Caco-2 (cell line): Measurements from ENCODE around the gene SLC2A9. TPM values are rescaled to one million over a fixed set of nuclear protein-coding genes. Genes with fewer than 3 reads are reported as not detected.

Experiments used
- BruUV-seq: library from RNA; stranded (reverse); fragments of 400-500 nt; replicated peaks from 2 replicates; lab custom pipeline; 2021; lab: Mats Ljungman, UMichigan
- CTCF ChIA-PET: fragments of 300-600 bp; sonication (Branson Sonifier 250); formaldehyde crosslinking; loops from one replicate; lab custom pipeline; 2022; ENCODE audit warnings: antibody characterized with exemption; lab: Charles Lee
- POLR2A ChIA-PET: fragments of 300-600 bp; sonication (Branson Sonifier 250); formaldehyde crosslinking; loops from one replicate; lab custom pipeline; 2022; ENCODE audit warnings: antibody characterized with exemption; lab: Charles Lee
- DNase-seq, 2 experiments: peaks; one replicate each; pipeline versions ENCODE4 v3.0.0 to v3.0.0-alpha.2; 2020 to 2022
- H3K27me3 ChIP-seq: replicated peaks from 2 replicates; pipeline ENCODE4 v1.6.0; 2011; ENCODE audit warnings: low read length; ENCODE audit not compliant: control insufficient read depth, insufficient read depth
- H3K36me3 ChIP-seq: 2 replicates; pipeline ENCODE4 v1.5.1; 2011; ENCODE audit warnings: low read length; ENCODE audit not compliant: control insufficient read depth, insufficient read depth
- H3K4me1 ChIP-seq: fragments of 250-450 bp; sonication (Bioruptor Pico); 2 replicates; pipeline ENCODE4 v1.5.1; 2020; ENCODE audit warnings: mild to moderate bottlenecking
- H3K4me3 ChIP-seq: 2 replicates; pipeline ENCODE4 v1.5.1; 2011; ENCODE audit warnings: low read depth, mild to moderate bottlenecking, control low read depth, low read length
- H3K9me3 ChIP-seq: fragments of 250-450 bp; sonication (Bioruptor Pico); 2 replicates; pipeline ENCODE4 v1.5.1; 2020; ENCODE audit warnings: mild to moderate bottlenecking, moderate library complexity
- H3K27ac Mint-ChIP-seq: one replicate; pipeline ENCODE4 v1.8.0; 2022; ENCODE audit warnings: mixed read lengths; ENCODE audit not compliant: unreplicated experiment
- H3K27me3 Mint-ChIP-seq: one replicate; pipeline ENCODE4 v1.8.0; 2022; ENCODE audit warnings: mixed read lengths; ENCODE audit not compliant: insufficient read depth, unreplicated experiment
- H3K36me3 Mint-ChIP-seq: one replicate; pipeline ENCODE4 v1.8.0; 2022; ENCODE audit warnings: mild to moderate bottlenecking, mixed read lengths; ENCODE audit not compliant: insufficient read depth, unreplicated experiment
- H3K4me1 Mint-ChIP-seq: one replicate; pipeline ENCODE4 v1.8.0; 2022; ENCODE audit warnings: low read depth, mixed read lengths; ENCODE audit not compliant: unreplicated experiment
- H3K4me3 Mint-ChIP-seq: one replicate; pipeline ENCODE4 v1.8.0; 2022; ENCODE audit warnings: mild to moderate bottlenecking, moderate library complexity, mixed read lengths; ENCODE audit not compliant: unreplicated experiment
- H3K9me3 Mint-ChIP-seq: one replicate; pipeline ENCODE4 v1.8.0; 2022; ENCODE audit warnings: mixed read lengths; ENCODE audit not compliant: unreplicated experiment
- intact Hi-C: fragments of 100-400 bp; cut with micrococcal nuclease; formaldehyde crosslinking; loops from one replicate; pipeline ENCODE4 v1.10.0; 2022; ENCODE audit not compliant: unreplicated experiment
- total RNA-seq: library from RNA; stranded (reverse); gene quantifications from 2 replicates; pipeline ENCODE4 v1.2.3, GENCODE V29; 2022
- TF ChIP-seq, protein P1 (sequence below), 2 experiments: fragments of 200-600 bp in 1 of 2; IDR thresholded peaks; 1 replicate in 1 of 2; 2 replicates in 1 of 2; pipeline versions ENCODE4 v1.5.1 to v1.8.0; 2011 to 2022; ENCODE audit warnings: antibody characterized with exemption in 1 of 2, control low read depth in 1 of 2, inconsistent platforms in 1 of 2, low read depth in 1 of 2, low read length in 1 of 2, mild to moderate bottlenecking in 1 of 2, moderate library complexity in 1 of 2; ENCODE audit not compliant: insufficient read depth in 1 of 2, severe bottlenecking in 1 of 2, unreplicated experiment in 1 of 2

SLC2A9 gene
- total RNA-seq, 1 experiment from 2014 or later = 21.0 TPM

- Mint-ChIP-seq H3K9me3 (no peaks in the 10 kb centered on the region), H3K4me1 (peaks cover 45% of the 10 kb centered on the region), H3K27me3 (no peaks in the 10 kb centered on the region), H3K27ac (peak overlapping the region; percentile 92), H3K36me3 (peaks cover 35% of the 10 kb centered on the region), H3K4me3 (peak overlapping the region; percentile 82)
- POLR2A ChIA-PET = interaction anchor here (0.6 kb wide), 1 partner anchor 98 kb away, joined by 4 read pairs; the partner anchor contains the start of gene WDR1
- Histone ChIP-seq H3K4me1 (peaks cover 64% of the 10 kb centered on the region), H3K9me3 (peaks cover 4% of the 10 kb centered on the region; the same call in 1 of the 2 replicates), H3K36me3 (no peaks in the 10 kb centered on the region; the same call in 1 of the 2 replicates), H3K4me3 (peak overlapping the region; percentile 55), H3K27me3 (no peaks in the 10 kb centered on the region)
- TF ChIP-seq, protein P1, sequence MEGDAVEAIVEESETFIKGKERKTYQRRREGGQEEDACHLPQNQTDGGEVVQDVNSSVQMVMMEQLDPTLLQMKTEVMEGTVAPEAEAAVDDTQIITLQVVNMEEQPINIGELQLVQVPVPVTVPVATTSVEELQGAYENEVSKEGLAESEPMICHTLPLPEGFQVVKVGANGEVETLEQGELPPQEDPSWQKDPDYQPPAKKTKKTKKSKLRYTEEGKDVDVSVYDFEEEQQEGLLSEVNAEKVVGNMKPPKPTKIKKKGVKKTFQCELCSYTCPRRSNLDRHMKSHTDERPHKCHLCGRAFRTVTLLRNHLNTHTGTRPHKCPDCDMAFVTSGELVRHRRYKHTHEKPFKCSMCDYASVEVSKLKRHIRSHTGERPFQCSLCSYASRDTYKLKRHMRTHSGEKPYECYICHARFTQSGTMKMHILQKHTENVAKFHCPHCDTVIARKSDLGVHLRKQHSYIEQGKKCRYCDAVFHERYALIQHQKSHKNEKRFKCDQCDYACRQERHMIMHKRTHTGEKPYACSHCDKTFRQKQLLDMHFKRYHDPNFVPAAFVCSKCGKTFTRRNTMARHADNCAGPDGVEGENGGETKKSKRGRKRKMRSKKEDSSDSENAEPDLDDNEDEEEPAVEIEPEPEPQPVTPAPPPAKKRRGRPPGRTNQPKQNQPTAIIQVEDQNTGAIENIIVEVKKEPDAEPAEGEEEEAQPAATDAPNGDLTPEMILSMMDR (IDR thresholded peaks at IDR 0.05; ENCODE audit: insufficient read depth in 1 of 2, low read depth in 1 of 2, low read length in 1 of 2, severe bottlenecking in 1 of 2, unreplicated experiment in 1 of 2) = peak; percentile 95
- BruUV-seq = TSS peak; percentile 91
- DNase-seq = peak; percentile 93 to 94
- intact Hi-C loops = loop anchor here (1.0 to 5.0 kb wide), 4 partner anchors 44 to 322 kb away; partner anchors contain the start of gene WDR1
- CTCF ChIA-PET = interaction anchor here (0.6 to 1.3 kb wide), 5 partner anchors 14 to 328 kb away, joined by 3 to 13 read pairs (median 4); no protein-coding TSS in a partner anchor
Observed at GRCh38 chr4:10018818-10019461, 2.4 kb downstream of the SLC2A9 start.

DNA sequence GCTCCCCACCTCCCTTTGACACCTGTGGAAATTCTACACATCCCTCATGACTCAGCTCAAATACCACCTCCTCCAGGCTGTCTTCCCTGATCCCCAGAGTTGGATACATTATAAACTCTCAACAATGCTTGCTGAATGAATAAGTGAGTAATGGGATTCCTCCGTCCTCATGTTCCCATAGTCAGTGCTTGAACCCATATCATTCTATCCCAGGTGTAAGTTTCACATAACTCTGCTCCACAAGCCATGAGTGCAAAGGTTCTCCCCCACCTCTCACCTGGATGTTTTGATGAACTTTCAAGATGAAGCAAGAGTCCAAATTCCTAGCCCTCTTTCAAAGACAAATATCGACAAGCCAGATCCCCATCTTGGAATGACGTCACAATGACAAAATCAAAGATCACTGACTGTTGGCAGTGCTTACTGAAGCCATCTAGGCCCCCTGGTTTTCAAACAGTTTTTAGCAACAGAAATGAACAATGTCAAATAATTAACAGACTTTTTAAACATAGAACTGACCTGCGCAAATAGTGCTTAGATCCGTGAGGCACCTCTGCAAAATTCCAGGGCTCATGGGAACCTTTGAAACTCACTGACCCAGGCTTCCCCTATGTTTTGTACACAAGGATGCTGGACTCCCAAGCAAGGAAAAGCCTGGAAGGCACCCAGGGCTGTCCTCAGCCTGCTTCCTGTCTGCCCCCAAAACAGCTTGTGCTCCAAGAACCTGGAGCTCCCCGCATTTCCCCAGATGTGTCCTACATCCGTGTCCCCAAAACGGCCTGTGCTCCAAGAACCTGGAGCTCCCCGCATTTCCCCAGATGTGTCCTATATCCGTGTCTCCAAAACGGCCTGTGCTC lies 4.0 kb downstream of the SLC2A9 start:
- Mint-ChIP-seq H3K9me3 (no peaks in the 10 kb centered on the region), H3K36me3 (peaks cover 35% of the 10 kb centered on the region), H3K27ac (peak overlapping the region; percentile 92), H3K4me1 (peaks cover 29% of the 10 kb centered on the region), H3K4me3 (peak overlapping the region; percentile 31), H3K27me3 (no peaks in the 10 kb centered on the region)
- POLR2A ChIA-PET = no interaction called here
- TF ChIP-seq, protein P1 (IDR thresholded peaks at IDR 0.05; ENCODE audit: insufficient read depth in 1 of 2, low read depth in 1 of 2, low read length in 1 of 2, severe bottlenecking in 1 of 2, unreplicated experiment in 1 of 2) = no peak
- Histone ChIP-seq H3K36me3 (no peaks in the 10 kb centered on the region; the same call in 1 of the 2 replicates), H3K4me1 (peaks cover 47% of the 10 kb centered on the region), H3K9me3 (peaks cover 4% of the 10 kb centered on the region; the same call in 1 of the 2 replicates), H3K4me3 (no peak overlapping the region), H3K27me3 (no peaks in the 10 kb centered on the region)
- CTCF ChIA-PET = interaction anchor here (0.7 kb wide), 1 partner anchor 53 kb away, joined by 5 read pairs; no protein-coding TSS in a partner anchor
- intact Hi-C loops = loop anchor here (1.0 to 5.0 kb wide), 4 partner anchors 28 to 320 kb away; no protein-coding TSS in a partner anchor
- no TSS peak for BruUV-seq
- peak; percentile 71 to 76 for DNase-seq

DNA sequence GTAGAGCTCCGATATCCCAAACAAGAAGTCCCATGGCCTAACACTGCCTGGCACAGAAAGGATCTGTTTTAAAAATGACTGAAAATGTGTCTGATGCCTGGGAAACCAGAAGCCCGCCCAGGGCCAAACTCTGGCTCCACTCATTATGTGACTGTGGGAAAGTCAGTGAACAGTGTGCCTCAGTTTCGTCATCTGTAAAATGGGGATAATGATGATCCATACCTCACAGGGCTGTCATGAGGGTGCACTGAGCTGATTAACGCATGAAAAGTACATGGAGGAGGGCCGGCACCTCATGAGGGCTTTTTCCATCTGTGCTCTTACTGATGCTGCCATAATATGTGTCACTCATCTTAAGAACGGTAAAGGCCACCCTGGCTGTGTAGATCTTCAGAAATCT lies 5.1 kb downstream of the SLC2A9 start:
- H3K4me3 ChIP-seq = no peak overlapping the region
- ChIA-PET POLR2A (no interaction called here), CTCF (no interaction called here)
- DNase-seq = no peak
- BruUV-seq = no TSS peak
- no peak overlapping the region for H3K4me3 Mint-ChIP-seq
- H3K27me3 Mint-ChIP-seq = no peaks in the 10 kb centered on the region
- intact Hi-C loops = loop anchor here (5.0 kb wide), 2 partner anchors 89 to 319 kb away; no protein-coding TSS in a partner anchor
- H3K4me1 Mint-ChIP-seq = peaks cover 27% of the 10 kb centered on the region
- TF ChIP-seq, protein P1 (IDR thresholded peaks at IDR 0.05; ENCODE audit: insufficient read depth in 1 of 2, low read depth in 1 of 2, low read length in 1 of 2, severe bottlenecking in 1 of 2, unreplicated experiment in 1 of 2) = no peak
- H3K36me3 ChIP-seq = no peaks in the 10 kb centered on the region; the same call in 1 of the 2 replicates
- peaks cover 38% of the 10 kb centered on the region for H3K4me1 ChIP-seq
- peaks cover 33% of the 10 kb centered on the region for H3K36me3 Mint-ChIP-seq
- no peak overlapping the region for H3K27ac Mint-ChIP-seq
- H3K9me3 Mint-ChIP-seq = no peaks in the 10 kb centered on the region
- H3K9me3 ChIP-seq = peaks cover 4% of the 10 kb centered on the region; the same call in 1 of the 2 replicates
- H3K27me3 ChIP-seq = no peaks in the 10 kb centered on the region
